ENCODE results near the gene SLC6A9.

DNA sequence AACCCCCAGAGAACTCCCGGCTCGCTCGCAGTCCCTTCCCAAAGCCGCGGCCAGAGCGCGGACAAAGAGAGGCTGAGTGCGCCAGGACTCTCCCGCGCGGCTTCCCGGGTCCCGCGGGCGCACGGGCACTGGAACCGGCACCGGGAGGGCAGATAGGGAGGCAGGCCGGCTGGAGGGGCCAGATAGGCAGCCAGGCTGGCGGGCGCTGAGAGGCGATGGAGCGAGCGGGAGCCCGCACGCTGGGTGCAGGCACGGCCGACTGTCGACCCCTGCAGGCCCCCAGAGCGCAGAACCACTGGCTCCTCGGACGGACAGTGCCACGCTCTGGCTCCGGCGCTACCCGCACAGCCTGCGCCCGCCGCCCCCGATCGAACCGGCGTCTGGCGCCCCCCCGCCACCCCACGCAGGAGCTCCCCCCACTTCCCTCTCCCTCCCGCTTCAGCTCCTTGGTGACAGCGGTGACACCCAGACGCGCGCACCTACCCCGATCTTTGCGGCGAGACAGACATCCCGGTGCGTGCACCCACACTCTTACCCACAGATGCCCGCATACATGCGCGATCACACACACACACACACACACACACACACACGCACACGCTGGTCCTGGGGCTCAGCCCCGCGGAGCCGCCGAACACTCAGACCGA, 534 bp downstream of the SLC6A9 start:
- no peak for TF ChIP-seq BHLHE40 (IDR thresholded peaks at IDR 0.05; ENCODE audit: borderline replicate concordance)
- no peak for TF ChIP-seq CTBP1 (IDR thresholded peaks at IDR 0.05; ENCODE audit: borderline replicate concordance)
- TF ChIP-seq, protein P1, sequence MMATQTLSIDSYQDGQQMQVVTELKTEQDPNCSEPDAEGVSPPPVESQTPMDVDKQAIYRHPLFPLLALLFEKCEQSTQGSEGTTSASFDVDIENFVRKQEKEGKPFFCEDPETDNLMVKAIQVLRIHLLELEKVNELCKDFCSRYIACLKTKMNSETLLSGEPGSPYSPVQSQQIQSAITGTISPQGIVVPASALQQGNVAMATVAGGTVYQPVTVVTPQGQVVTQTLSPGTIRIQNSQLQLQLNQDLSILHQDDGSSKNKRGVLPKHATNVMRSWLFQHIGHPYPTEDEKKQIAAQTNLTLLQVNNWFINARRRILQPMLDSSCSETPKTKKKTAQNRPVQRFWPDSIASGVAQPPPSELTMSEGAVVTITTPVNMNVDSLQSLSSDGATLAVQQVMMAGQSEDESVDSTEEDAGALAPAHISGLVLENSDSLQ (IDR thresholded peaks at IDR 0.05), result no peak
- no peak for TF ChIP-seq SUZ12 (IDR thresholded peaks at IDR 0.05)
- TF ChIP-seq ZNF384 (IDR thresholded peaks at IDR 0.05), result no peak
- no peak for TF ChIP-seq ARNT (IDR thresholded peaks at IDR 0.05)
- TF ChIP-seq FOXM1 (IDR thresholded peaks at IDR 0.05; ENCODE audit: borderline replicate concordance), result no peak
- no peak for TF ChIP-seq SP1 (IDR thresholded peaks at IDR 0.05)
- no peak for TF ChIP-seq NFRKB (IDR thresholded peaks at IDR 0.05)
- no peak for TF ChIP-seq ELF4 (IDR thresholded peaks at IDR 0.05)
- no peak for TF ChIP-seq L3MBTL2 (conservative IDR thresholded peaks at IDR 0.05)
- TF ChIP-seq TARDBP (IDR thresholded peaks at IDR 0.05), result peak; percentile 62; the same call in 1 of the 2 replicates
- no peak for TF ChIP-seq FOXK2 (IDR thresholded peaks at IDR 0.05)
- no peak for TF ChIP-seq LEF1 (IDR thresholded peaks at IDR 0.05; ENCODE audit: borderline replicate concordance)
